H1 (cell line): ENCODE results near the gene BLMH. TPM values are rescaled to one million over a fixed set of nuclear protein-coding genes. Genes with fewer than 3 reads are reported as not detected.

Experiments
- CTCF ChIA-PET: fragments of 300-600 bp; sonication (Branson Sonifier 250); formaldehyde crosslinking; loops from one replicate; lab custom pipeline; 2021; ENCODE audit not compliant: partially characterized antibody; lab: Charles Lee
- POLR2A ChIA-PET: fragments of 300-600 bp; sonication (Branson Sonifier 250); formaldehyde crosslinking; loops from one replicate; lab custom pipeline; 2021; ENCODE audit warnings: inconsistent platforms; ENCODE audit not compliant: partially characterized antibody; lab: Charles Lee
- DNase-seq, 2 experiments: peaks; one replicate each; pipeline versions ENCODE4 v3.0.0 to v3.0.0-alpha.2; 2010 to 2022; ENCODE audit warnings: low spot score in 2 of 2, low read depth in 1 of 2, mixed read lengths in 1 of 2
- FAIRE-seq: peaks from 2 replicates; lab custom pipeline; 2011; peaks lifted over from hg19 to GRCh38; lab: Jason Lieb, UNC
- H2AFZ ChIP-seq: 2 replicates; pipeline ENCODE4 v1.8.1; 2012; ENCODE audit warnings: low read length, inconsistent platforms
- H2AK5ac ChIP-seq: 2 replicates; pipeline ENCODE4 v1.6.1; 2013; ENCODE audit warnings: low read depth, low read length
- H2BK120ac ChIP-seq: replicated peaks from 2 replicates; pipeline ENCODE3; 2013; ENCODE audit warnings: low read depth, low read length, inconsistent platforms
- H2BK12ac ChIP-seq: 2 replicates; pipeline ENCODE4 v1.6.1; 2013; ENCODE audit warnings: low read depth, low read length
- H2BK15ac ChIP-seq: 2 replicates; pipeline ENCODE4 v1.6.1; 2013; ENCODE audit warnings: low read length
- H2BK20ac ChIP-seq: 2 replicates; pipeline ENCODE4 v1.6.1; 2013; ENCODE audit warnings: low read length
- H2BK5ac ChIP-seq: 2 replicates; pipeline ENCODE4 v1.6.1; 2013; ENCODE audit warnings: low read depth, low read length
- H3K14ac ChIP-seq: 2 replicates; pipeline ENCODE4 v1.6.1; 2013; ENCODE audit warnings: inconsistent platforms; ENCODE audit not compliant: insufficient read length
- H3K18ac ChIP-seq: 2 replicates; pipeline ENCODE4 v1.6.1; 2013; ENCODE audit warnings: low read length; ENCODE audit errors: extremely low read depth
- H3K23ac ChIP-seq: 2 replicates; pipeline ENCODE4 v1.6.1; 2013; ENCODE audit warnings: inconsistent platforms; ENCODE audit not compliant: insufficient read length
- H3K23me2 ChIP-seq: 2 replicates; pipeline ENCODE4 v1.6.1; 2013; ENCODE audit warnings: low read depth, low read length
- H3K27ac ChIP-seq: 2 replicates; pipeline ENCODE4 v1.6.1; 2011; ENCODE audit warnings: low read depth, low read length, inconsistent platforms
- H3K27me3 ChIP-seq, 4 experiments: replicated peaks in 1 of 4; 1 replicate in 1 of 4; 2 replicates in 3 of 4; pipeline versions ENCODE4 v1.6.1 to v1.8.1; 2011 to 2013; ENCODE audit warnings: low read length in 3 of 4, mild to moderate bottlenecking in 3 of 4, inconsistent platforms in 2 of 4, mixed read lengths in 2 of 4, moderate library complexity in 1 of 4; ENCODE audit not compliant: control insufficient read depth in 3 of 4, insufficient read depth in 3 of 4; ENCODE audit errors: extremely low read depth in 1 of 4
- H3K36me3 ChIP-seq, 4 experiments: 2 replicates each; pipeline versions ENCODE4 v1.6.1 to v1.8.1; 2011 to 2013; ENCODE audit warnings: mild to moderate bottlenecking in 4 of 4, low read length in 3 of 4, moderate library complexity in 2 of 4, control low read depth in 1 of 4, inconsistent platforms in 1 of 4; ENCODE audit not compliant: insufficient read depth in 4 of 4, control insufficient read depth in 2 of 4
- H3K4ac ChIP-seq: replicated peaks from 2 replicates; pipeline ENCODE3; 2013; ENCODE audit warnings: low read length, low read depth, mixed read lengths, inconsistent platforms; ENCODE audit not compliant: insufficient read length
- H3K4me1 ChIP-seq, 4 experiments: replicated peaks in 1 of 4; 1 replicate in 1 of 4; 2 replicates in 3 of 4; pipeline versions ENCODE4 v1.6.1 to v1.8.1; 2011 to 2013; ENCODE audit warnings: low read length in 3 of 4, inconsistent platforms in 2 of 4, mixed read lengths in 1 of 4; ENCODE audit not compliant: insufficient read depth in 4 of 4, control insufficient read depth in 3 of 4
- H3K4me2 ChIP-seq, 2 experiments: 2 replicates each; pipeline versions ENCODE4 v1.6.1 to v1.8.1; 2011 to 2013; ENCODE audit warnings: low read depth in 2 of 2, low read length in 2 of 2, control low read depth in 1 of 2, inconsistent platforms in 1 of 2, mild to moderate bottlenecking in 1 of 2; ENCODE audit not compliant: insufficient read depth in 1 of 2
- H3K4me3 ChIP-seq, 4 experiments: fragments of 200-600, 300-600 bp in 1 of 4; sonication (generic), shearing (Covaris generic), sonication (Bioruptor Twin) in 1 of 4; 2 replicates each; pipeline versions ENCODE4 v1.5.1 to v1.8.1; 2011 to 2016; ENCODE audit warnings: low read length in 4 of 4, low read depth in 3 of 4, control low read depth in 2 of 4, inconsistent platforms in 2 of 4, mild to moderate bottlenecking in 2 of 4, mixed read lengths in 1 of 4, moderate library complexity in 1 of 4; ENCODE audit not compliant: insufficient read depth in 2 of 4; ENCODE audit errors: extremely low read depth in 1 of 4
- H3K56ac ChIP-seq: replicated peaks from 2 replicates; pipeline ENCODE3; 2013; ENCODE audit warnings: low read depth, mild to moderate bottlenecking, mixed read lengths, low read length, inconsistent platforms; ENCODE audit not compliant: insufficient read length
- H3K79me1 ChIP-seq: 2 replicates; pipeline ENCODE4 v1.6.1; 2013; ENCODE audit warnings: low read depth, low read length, control low read depth
- H3K79me2 ChIP-seq, 2 experiments: 2 replicates each; pipeline versions ENCODE4 v1.6.1 to v1.8.1; 2012 to 2013; ENCODE audit warnings: low read length in 2 of 2, mild to moderate bottlenecking in 2 of 2, inconsistent platforms in 1 of 2; ENCODE audit not compliant: insufficient read depth in 2 of 2, control insufficient read depth in 1 of 2
- H3K9ac ChIP-seq, 4 experiments: replicated peaks in 1 of 4; 1 replicate in 1 of 4; 2 replicates in 3 of 4; pipeline versions ENCODE4 v1.6.1 to v1.8.1; 2011 to 2013; ENCODE audit warnings: low read depth in 3 of 4, low read length in 3 of 4, control low read depth in 2 of 4, mild to moderate bottlenecking in 2 of 4, moderate library complexity in 2 of 4, inconsistent platforms in 1 of 4; ENCODE audit errors: extremely low read depth in 1 of 4
- H3K9me3 ChIP-seq, 2 experiments: 2 replicates each; pipeline versions ENCODE4 v1.6.1 to v1.8.1; 2012 to 2013; ENCODE audit warnings: mild to moderate bottlenecking in 2 of 2, moderate library complexity in 2 of 2, control low read depth in 1 of 2, inconsistent platforms in 1 of 2, low read depth in 1 of 2, low read length in 1 of 2, mixed read lengths in 1 of 2; ENCODE audit not compliant: insufficient read depth in 2 of 2
- H4K20me1 ChIP-seq, 2 experiments: replicated peaks in 1 of 2; 2 replicates each; pipeline versions ENCODE3 to v1.8.1; 2011 to 2013; ENCODE audit warnings: inconsistent platforms in 2 of 2, low read length in 2 of 2, mild to moderate bottlenecking in 1 of 2; ENCODE audit not compliant: insufficient read depth in 2 of 2, control insufficient read depth in 1 of 2
- H4K5ac ChIP-seq: 2 replicates; pipeline ENCODE4 v1.6.1; 2013; ENCODE audit warnings: low read length, low read depth, mixed read lengths, inconsistent platforms; ENCODE audit not compliant: insufficient read length
- H4K8ac ChIP-seq: 2 replicates; pipeline ENCODE4 v1.8.0; 2013; ENCODE audit warnings: mild to moderate bottlenecking, moderate library complexity, low read length, inconsistent platforms; ENCODE audit not compliant: insufficient read depth; ENCODE audit errors: extremely low read depth
- H4K91ac ChIP-seq: replicated peaks from 2 replicates; pipeline ENCODE3; 2013; ENCODE audit warnings: low read length, mixed read lengths, inconsistent platforms; ENCODE audit not compliant: insufficient read length
- BRCA1 ChIP-seq: IDR thresholded peaks from 2 replicates; pipeline ENCODE4 v1.6.1; 2012; ENCODE audit warnings: low read depth, low read length, improper control_type of control experiment
- HDAC2 ChIP-seq, 2 experiments: fragments of 300-600 bp in 1 of 2; sonication (generic) in 1 of 2; IDR thresholded peaks; 2 replicates each; pipeline ENCODE4 v1.6.1; 2011 to 2012; ENCODE audit warnings: low read depth in 2 of 2, low read length in 2 of 2, mild to moderate bottlenecking in 2 of 2, moderate library complexity in 2 of 2, borderline replicate concordance in 1 of 2, inconsistent platforms in 1 of 2
- KDM5A ChIP-seq: fragments of 200-600 bp; IDR thresholded peaks from 2 replicates; pipeline ENCODE4 v1.7.1; 2012; ENCODE audit warnings: mild to moderate bottlenecking, low read length, inconsistent platforms, mixed read lengths
- RNF2 ChIP-seq: fragments of 200-900, 300-1000 bp; sonication (generic); IDR thresholded peaks from 2 replicates; pipeline ENCODE4 v1.7.1; 2016; ENCODE audit warnings: borderline replicate concordance, low read depth, mild to moderate bottlenecking, antibody characterized with exemption, low read length; ENCODE audit not compliant: poor library complexity, severe bottlenecking; ENCODE audit errors: missing control alignments
- SAP30 ChIP-seq: fragments of 300-600 bp; sonication (generic); IDR thresholded peaks from 2 replicates; pipeline ENCODE4 v1.7.1; 2012; ENCODE audit warnings: low read length, moderate library complexity, mild to moderate bottlenecking, inconsistent platforms; ENCODE audit not compliant: insufficient read depth, insufficient replicate concordance
- SUZ12 ChIP-seq: fragments of 200-600 bp; sonication (generic); IDR thresholded peaks from 2 replicates; pipeline ENCODE4 v1.6.1; 2012; ENCODE audit warnings: mild to moderate bottlenecking, inconsistent platforms, low read length, moderate library complexity, mixed read lengths
- TEAD4 ChIP-seq: IDR thresholded peaks from 2 replicates; pipeline ENCODE4 v1.6.1; 2012; ENCODE audit warnings: low read depth, low read length, inconsistent platforms, mixed read lengths
- WGBS, 2 experiments: shearing (Covaris generic) in 1 of 2; methylation state at CpG; one replicate each; pipeline versions ENCODE4 v1.1.6 to v1.1.7; 2013 to 2015; ENCODE audit warnings: low lambda C conversion rate in 2 of 2, mixed read lengths in 2 of 2, inconsistent platforms in 1 of 2, low coverage in 1 of 2, missing lambda C conversion rate in 1 of 2; ENCODE audit not compliant: insufficient replicate concordance in 2 of 2, insufficient coverage in 1 of 2, insufficient read length in 1 of 2; ENCODE audit errors: extremely low coverage in 1 of 2, missing lambda C conversion rate in 1 of 2; 5-methylcytosine and 5-hydroxymethylcytosine counted together
- polyA plus RNA-seq, 7 experiments: library from polyadenylated mRNA; depleted of rRNA in 3 of 7; stranded (reverse) in 5 of 7; unstranded in 2 of 7; fragments of >200 nt in 5 of 7; fragments of 200-250 nt in 2 of 7; gene quantifications; 1 replicate in 5 of 7; 2 replicates in 1 of 7; 4 replicates in 1 of 7; pipeline versions ENCODE4 v1.2.1 to v1.2.3, GENCODE V29; 2011 to 2013; ENCODE audit warnings: missing spikeins in 2 of 7, mixed read lengths in 2 of 7
- total RNA-seq: library from RNA; stranded (reverse); fragmentation: NEBNext Ultra II Directional; extraction: Animal tissue kit (Norgen Biotek cat#: 25700); gene quantifications from 2 replicates; pipeline ENCODE4 v1.2.1, GENCODE V29; 2021
- TF ChIP-seq, protein P1 (sequence below), 3 experiments: IDR thresholded peaks; 1 replicate in 2 of 3; 2 replicates in 1 of 3; pipeline versions ENCODE4 v1.5.1 to v1.6.1; 2011; ENCODE audit warnings: low read length in 3 of 3, mild to moderate bottlenecking in 3 of 3, inconsistent platforms in 2 of 3, low read depth in 1 of 3, moderate library complexity in 1 of 3; ENCODE audit not compliant: insufficient read depth in 1 of 3; ENCODE audit errors: control extremely low read depth in 1 of 3

The BLMH gene
- total and polyA plus RNA-seq, 2 of the 8 experiments (the other 6 are each of a cell fraction or from before 2014, with no cell fraction given): 18.2 to 74.3 TPM

DNA sequence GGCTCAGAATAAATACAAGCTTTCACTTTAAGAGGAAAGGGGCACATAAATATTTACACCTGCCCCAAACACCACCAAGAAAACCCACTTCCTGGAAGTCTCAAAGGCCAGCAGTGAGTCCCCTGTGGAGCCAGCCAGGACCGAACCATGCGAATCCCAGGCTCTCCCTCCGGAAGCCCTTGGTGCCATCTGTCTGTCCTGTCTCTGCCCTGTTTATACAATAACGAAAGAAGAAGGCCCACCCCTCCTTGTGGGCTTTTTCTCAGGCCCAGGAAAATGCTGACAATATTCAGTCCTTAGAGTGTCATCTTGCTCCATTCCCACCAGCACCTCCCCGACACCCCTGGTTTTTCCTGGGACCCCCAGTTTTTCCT is 52.7 kb downstream of the BLMH start:
- Histone ChIP-seq H2BK12ac (no peak overlapping the region), H3K56ac (no peak overlapping the region), H3K27ac (no peak overlapping the region), H3K23ac (no peak overlapping the region), H2AK5ac (no peak overlapping the region), H3K18ac (no peak overlapping the region; the same call in 1 of the 2 replicates), H3K4me3 (peak overlapping the region in 2 of 4 experiments; percentile 46 to 59; a peak in 2 of 8 replicates), H3K79me1 (no peaks in the 10 kb centered on the region), H3K79me2 (no peaks in the 10 kb centered on the region), H4K8ac (no peak overlapping the region), H2AFZ (no peak overlapping the region), H2BK120ac (no peak overlapping the region), H4K91ac (no peak overlapping the region), H3K14ac (no peak overlapping the region), H2BK15ac (no peak overlapping the region), H3K4me2 (peak overlapping the region; percentile 67 to 95), H3K4me1 (peaks cover 0 to 18% (median 15%) of the 10 kb centered on the region in 4 experiments; a peak in 5 of 7 replicates), H3K23me2 (peaks cover 18% of the 10 kb centered on the region; the same call in 1 of the 2 replicates), H3K36me3 (peaks cover 0 to 7% (median 0%) of the 10 kb centered on the region in 4 experiments; a peak in 1 of 8 replicates), H2BK5ac (no peak overlapping the region), H3K9me3 (peaks cover 5 to 8% of the 10 kb centered on the region in 2 experiments; a peak in 2 of 4 replicates), H3K27me3 (peaks cover 32 to 52% (median 47%) of the 10 kb centered on the region in 4 experiments), H4K20me1 (no peaks in the 10 kb centered on the region), H2BK20ac (no peak overlapping the region), H4K5ac (no peak overlapping the region), H3K4ac (no peak overlapping the region), H3K9ac (no peak overlapping the region)
- FAIRE-seq (no peak), DNase-seq (no peak)
- WGBS, 2 experiments: 58% methylated on average over 5 of the region's 5 CpGs; no CpG with 5 or more reads in 1 of the 2 experiments
- ChIA-PET CTCF (interaction anchor here (4.7 to 5.0 kb wide), 2 partner anchors 98 to 113 kb away, joined by 19 to 36 read pairs; no protein-coding TSS in a partner anchor), POLR2A (interaction anchor here (0.9 to 1.1 kb wide), 2 partner anchors 114 to 129 kb away, joined by 3 read pairs; no protein-coding TSS in a partner anchor)
- no peak for TF ChIP-seq KDM5A
- no peak for TF ChIP-seq RNF2
- TF ChIP-seq SUZ12: no peak
- TF ChIP-seq BRCA1: no peak
- TF ChIP-seq TEAD4: no peak
- no peak for TF ChIP-seq HDAC2 (IDR thresholded peaks at IDR 0.05; ENCODE audit: borderline replicate concordance in 1 of 2, low read depth in 2 of 2, low read length in 2 of 2)
- TF ChIP-seq, protein P1, sequence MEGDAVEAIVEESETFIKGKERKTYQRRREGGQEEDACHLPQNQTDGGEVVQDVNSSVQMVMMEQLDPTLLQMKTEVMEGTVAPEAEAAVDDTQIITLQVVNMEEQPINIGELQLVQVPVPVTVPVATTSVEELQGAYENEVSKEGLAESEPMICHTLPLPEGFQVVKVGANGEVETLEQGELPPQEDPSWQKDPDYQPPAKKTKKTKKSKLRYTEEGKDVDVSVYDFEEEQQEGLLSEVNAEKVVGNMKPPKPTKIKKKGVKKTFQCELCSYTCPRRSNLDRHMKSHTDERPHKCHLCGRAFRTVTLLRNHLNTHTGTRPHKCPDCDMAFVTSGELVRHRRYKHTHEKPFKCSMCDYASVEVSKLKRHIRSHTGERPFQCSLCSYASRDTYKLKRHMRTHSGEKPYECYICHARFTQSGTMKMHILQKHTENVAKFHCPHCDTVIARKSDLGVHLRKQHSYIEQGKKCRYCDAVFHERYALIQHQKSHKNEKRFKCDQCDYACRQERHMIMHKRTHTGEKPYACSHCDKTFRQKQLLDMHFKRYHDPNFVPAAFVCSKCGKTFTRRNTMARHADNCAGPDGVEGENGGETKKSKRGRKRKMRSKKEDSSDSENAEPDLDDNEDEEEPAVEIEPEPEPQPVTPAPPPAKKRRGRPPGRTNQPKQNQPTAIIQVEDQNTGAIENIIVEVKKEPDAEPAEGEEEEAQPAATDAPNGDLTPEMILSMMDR (IDR thresholded peaks at IDR 0.05; ENCODE audit: control extremely low read depth in 1 of 3, insufficient read depth in 1 of 3, low read depth in 1 of 3, low read length in 3 of 3): no peak
- no peak for TF ChIP-seq SAP30
